B cell (primary cell): ENCODE data around the gene L3MBTL4. TPM values are rescaled to one million over a fixed set of nuclear protein-coding genes. Genes with fewer than 3 reads are reported as not detected.

Experiments
- ATAC-seq: fragments of 200-7000 bp; cut with Tn5 transposase; one replicate; pipeline ENCODE4 v1.10.0; 2021; ENCODE audit warnings: low read depth, mild to moderate bottlenecking, moderate number of reproducible peaks, moderate library complexity
- CTCF ChIA-PET: fragments of 350-600 bp; sonication (Branson Sonifier 250); formaldehyde crosslinking; loops from one replicate; lab custom pipeline; 2021; ENCODE audit warnings: antibody characterized with exemption, inconsistent platforms; lab: Charles Lee
- POLR2A ChIA-PET: fragments of 350-600 bp; sonication (Branson Sonifier 250); formaldehyde crosslinking; loops from one replicate; lab custom pipeline; 2021; ENCODE audit warnings: antibody characterized with exemption; lab: Charles Lee
- DNase-seq: peaks from one replicate; pipeline ENCODE4 v3.0.0; 2013
- H2AFZ ChIP-seq: 2 replicates; pipeline ENCODE4 v1.6.1; 2012; ENCODE audit warnings: mild to moderate bottlenecking, low read depth, low read length; ENCODE audit not compliant: insufficient read depth, poor library complexity, severe bottlenecking
- H3K27ac ChIP-seq, 2 donors: 1 replicate in 1 of 2; 2 replicates in 1 of 2; pipeline ENCODE4 v1.5.1; 2012 to 2013; ENCODE audit warnings: low read length in 2 of 2, mild to moderate bottlenecking in 2 of 2, moderate library complexity in 1 of 2
- H3K27me3 ChIP-seq, 4 experiments: fragments of 200-600 bp in 1 of 4; sonication (generic) in 1 of 4; replicated peaks in 1 of 4; 1 replicate in 2 of 4; 2 replicates in 2 of 4; pipeline versions ENCODE4 v1.6.1 to v1.7.0; 2013 to 2016; ENCODE audit warnings: low read length in 3 of 4, mild to moderate bottlenecking in 2 of 4, mixed read lengths in 1 of 4, moderate library complexity in 1 of 4; ENCODE audit not compliant: insufficient read depth in 4 of 4, control insufficient read depth in 3 of 4; ENCODE audit errors: control extremely low read depth in 1 of 4
- H3K36me3 ChIP-seq, 2 experiments: replicated peaks in 1 of 2; 1 replicate in 1 of 2; 2 replicates in 1 of 2; pipeline versions ENCODE4 v1.6.1 to v1.7.1; 2013; ENCODE audit warnings: low read length in 1 of 2; ENCODE audit not compliant: insufficient read depth in 2 of 2, control insufficient read depth in 1 of 2; ENCODE audit errors: control extremely low read depth in 1 of 2, extremely low read depth in 1 of 2
- H3K4me1 ChIP-seq, 2 donors: fragments of 200-600 bp in 1 of 2; sonication (generic) in 1 of 2; 1 replicate in 1 of 2; 2 replicates in 1 of 2; pipeline versions ENCODE4 v1.5.1 to v1.6.1; 2013 to 2017; ENCODE audit warnings: low read length in 2 of 2; ENCODE audit not compliant: control insufficient read depth in 2 of 2, insufficient read depth in 2 of 2
- H3K4me2 ChIP-seq: replicated peaks from 2 replicates; pipeline ENCODE3; 2012; ENCODE audit warnings: mild to moderate bottlenecking, low read depth, low read length; ENCODE audit not compliant: poor library complexity, severe bottlenecking
- H3K4me3 ChIP-seq, 5 experiments: fragments of 200-600 bp in 1 of 5; sonication (generic) in 1 of 5; 1 replicate in 3 of 5; 2 replicates in 2 of 5; pipeline versions ENCODE4 v1.5.1 to v1.7.0; 2011 to 2016; ENCODE audit warnings: low read length in 4 of 5, mild to moderate bottlenecking in 4 of 5, low read depth in 2 of 5, control low read depth in 1 of 5, moderate library complexity in 1 of 5; ENCODE audit not compliant: insufficient read depth in 1 of 5; ENCODE audit errors: control extremely low read depth in 1 of 5, extremely low read depth in 1 of 5
- H3K79me2 ChIP-seq: fragments of 200-600 bp; sonication (generic); one replicate; pipeline ENCODE4 v1.6.0; 2016; ENCODE audit warnings: low read length; ENCODE audit not compliant: control insufficient read depth, insufficient read depth
- H3K9ac ChIP-seq: fragments of 200-600 bp; sonication (generic); 2 replicates; pipeline ENCODE4 v1.6.1; 2017; ENCODE audit warnings: mild to moderate bottlenecking, low read length, moderate library complexity
- H3K9me3 ChIP-seq, 3 donors: one replicate each; pipeline versions ENCODE4 v1.6.1 to v1.7.1; 2013; ENCODE audit warnings: low read length in 2 of 3; ENCODE audit not compliant: control insufficient read depth in 2 of 3, insufficient read depth in 1 of 3; ENCODE audit errors: control extremely low read depth in 1 of 3
- H4K20me1 ChIP-seq: 2 replicates; pipeline ENCODE4 v1.6.0; 2012; ENCODE audit warnings: mild to moderate bottlenecking, low read length; ENCODE audit not compliant: insufficient read depth, control insufficient read depth, poor library complexity, severe bottlenecking
- H3K27ac Mint-ChIP-seq: one replicate; pipeline ENCODE4 v1.8.0; 2021; ENCODE audit warnings: mixed read lengths
- H3K27me3 Mint-ChIP-seq: one replicate; pipeline ENCODE4 v1.8.0; 2021; ENCODE audit warnings: mixed read lengths
- H3K4me1 Mint-ChIP-seq: one replicate; pipeline ENCODE4 v1.8.0; 2021; ENCODE audit warnings: mixed read lengths
- H3K4me3 Mint-ChIP-seq: one replicate; pipeline ENCODE4 v1.8.0; 2021; ENCODE audit warnings: mixed read lengths
- H3K9me3 Mint-ChIP-seq: one replicate; pipeline ENCODE4 v1.8.0; 2022; ENCODE audit warnings: mixed read lengths; ENCODE audit not compliant: insufficient read depth
- CTCF ChIP-seq: fragments of 200-600 bp; IDR thresholded peaks from one replicate; pipeline ENCODE4 v1.8.0; 2022; ENCODE audit warnings: antibody characterized with exemption, mild to moderate bottlenecking
- EZH2 ChIP-seq: IDR thresholded peaks from 2 replicates; pipeline ENCODE4 v1.6.1; 2012; ENCODE audit warnings: borderline replicate concordance, low read depth, mild to moderate bottlenecking, moderate library complexity, low read length; ENCODE audit not compliant: insufficient read depth, poor library complexity, severe bottlenecking
- WGBS: methylation state at CpG from one replicate; pipeline ENCODE4 v1.1.5; 2013; ENCODE audit warnings: missing lambda C conversion rate; ENCODE audit not compliant: insufficient coverage; 5-methylcytosine and 5-hydroxymethylcytosine counted together
- intact Hi-C: fragments of 100-400 bp; cut with micrococcal nuclease; formaldehyde crosslinking; loops from one replicate; pipeline ENCODE4 v1.10.0; 2022
- polyA plus RNA-seq: library from polyadenylated mRNA; depleted of rRNA; stranded (reverse); fragments of >200 nt; gene quantifications from 2 replicates; pipeline ENCODE4 v1.2.3, GENCODE V29; 2012
- total RNA-seq, 2 donors: library from RNA; stranded (reverse); fragments of 120-200 nt in 1 of 2; gene quantifications; 1 replicate in 1 of 2; 2 replicates in 1 of 2; pipeline versions ENCODE4 v1.2.3 to v1.2.4, GENCODE V29; 2013 to 2022

The L3MBTL4 gene
- total and polyA plus RNA-seq, 2 donors (not counting 1 experiment from before 2014, with no cell fraction given), result 3.0 to 11.9 TPM

- ChIA-PET POLR2A (no interaction called here), CTCF (no interaction called here)
- ATAC-seq, result no peak
- Histone ChIP-seq H3K9ac (no peak overlapping the region), H3K27ac (no peak overlapping the region), H3K4me2 (no peak overlapping the region), H3K9me3 (no peaks in the 10 kb centered on the region), H3K4me3 (no peak overlapping the region), H4K20me1 (no peaks in the 10 kb centered on the region), H3K27me3 (no peaks in the 10 kb centered on the region), H3K79me2 (no peaks in the 10 kb centered on the region), H3K36me3 (no peaks in the 10 kb centered on the region), H3K4me1 (no peaks in the 10 kb centered on the region), H2AFZ (no peak overlapping the region)
- H3K4me3 Mint-ChIP-seq, result no peak overlapping the region
- TF ChIP-seq CTCF, result no peak
- TF ChIP-seq EZH2, result no peak
- no peaks in the 10 kb centered on the region for H3K27me3 Mint-ChIP-seq
- H3K27ac Mint-ChIP-seq, result no peak overlapping the region
- H3K4me1 Mint-ChIP-seq, result no peaks in the 10 kb centered on the region
- DNase-seq, result no peak
- 100% methylated on average over 3 of the region's 5 CpGs for WGBS
- intact Hi-C loops, result no loop called here
- no peaks in the 10 kb centered on the region for H3K9me3 Mint-ChIP-seq
These were observed 450.1 kb downstream of the L3MBTL4 start for GRCh38 chr18:5964596-5964995.

- Histone ChIP-seq H3K27ac (no peak overlapping the region), H3K9ac (no peak overlapping the region), H3K36me3 (no peaks in the 10 kb centered on the region), H2AFZ (no peak overlapping the region), H3K9me3 (no peaks in the 10 kb centered on the region), H3K27me3 (no peaks in the 10 kb centered on the region), H4K20me1 (no peaks in the 10 kb centered on the region), H3K4me1 (no peaks in the 10 kb centered on the region), H3K79me2 (no peaks in the 10 kb centered on the region), H3K4me3 (no peak overlapping the region), H3K4me2 (no peak overlapping the region)
- POLR2A ChIA-PET, result no interaction called here
- CTCF ChIA-PET, result no interaction called here
- Mint-ChIP-seq H3K4me1 (no peaks in the 10 kb centered on the region), H3K27ac (no peak overlapping the region), H3K4me3 (no peak overlapping the region), H3K9me3 (no peaks in the 10 kb centered on the region), H3K27me3 (no peaks in the 10 kb centered on the region)
- ATAC-seq, result no peak
- WGBS, result 98% methylated on average over 6 of the region's 8 CpGs
- TF ChIP-seq CTCF, result no peak
- no peak for TF ChIP-seq EZH2
- intact Hi-C loops, result no loop called here
- DNase-seq, result no peak
These were observed 450.6 kb downstream of the L3MBTL4 start for GRCh38 chr18:5964108-5964507.
